B cell (primary cell): ENCODE results near the gene SPATA2L.

Experiments used
- CTCF ChIP-seq: fragments of 200-600 bp; IDR thresholded peaks from one replicate; pipeline ENCODE4 v1.8.0; 2022; ENCODE audit warnings: antibody characterized with exemption, mild to moderate bottlenecking
- EZH2 ChIP-seq: IDR thresholded peaks from 2 replicates; pipeline ENCODE4 v1.6.1; 2012; ENCODE audit warnings: borderline replicate concordance, low read depth, mild to moderate bottlenecking, moderate library complexity, low read length; ENCODE audit not compliant: insufficient read depth, poor library complexity, severe bottlenecking

DNA sequence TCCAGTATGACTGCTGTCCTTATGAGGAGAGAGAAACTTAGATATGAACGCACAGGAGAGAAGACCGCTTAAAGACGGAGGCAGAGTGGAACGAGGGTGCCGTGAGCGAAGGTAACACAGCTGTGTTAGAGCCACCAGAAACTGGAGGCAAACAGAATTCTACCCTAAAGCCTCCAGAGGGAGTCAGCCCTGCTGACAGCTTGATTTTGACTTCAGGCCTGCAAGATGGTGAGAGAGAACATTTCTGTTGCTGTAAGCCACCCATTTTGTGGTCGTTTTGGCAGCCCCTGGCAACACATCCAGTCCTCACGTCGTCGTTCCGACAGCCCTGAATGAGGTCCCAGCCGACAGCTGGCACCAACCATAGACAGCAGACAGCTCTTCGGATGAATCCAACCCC lies 2.8 kb upstream of the SPATA2L start:
- TF ChIP-seq CTCF (no peak), EZH2 (no peak)
